PFSK-1 (cell line): Measurements from ENCODE around the gene MKLN1.

ENCODE experiments used
- POLR2AphosphoS5 ChIP-seq: IDR thresholded peaks from 2 replicates; pipeline ENCODE4 v1.6.1; 2012; ENCODE audit warnings: low read depth, mild to moderate bottlenecking, control low read depth, low read length, moderate library complexity
- REST ChIP-seq, 2 experiments: IDR thresholded peaks; 2 replicates each; pipeline versions ENCODE4 v1.6.1 to v1.8.0; 2011 to 2012; ENCODE audit warnings: low read depth in 2 of 2, low read length in 2 of 2, control low read depth in 1 of 2, inconsistent platforms in 1 of 2, mild to moderate bottlenecking in 1 of 2, moderate library complexity in 1 of 2; ENCODE audit not compliant: insufficient read depth in 1 of 2
- SIN3A ChIP-seq: IDR thresholded peaks from 2 replicates; pipeline ENCODE4 v1.6.1; 2012; ENCODE audit warnings: mild to moderate bottlenecking, low read length, moderate library complexity, borderline replicate concordance; ENCODE audit not compliant: insufficient read depth
- TAF1 ChIP-seq: IDR thresholded peaks from 2 replicates; pipeline ENCODE4 v1.6.1; 2012; ENCODE audit warnings: low read length, control low read depth, borderline replicate concordance; ENCODE audit not compliant: insufficient read depth

DNA sequence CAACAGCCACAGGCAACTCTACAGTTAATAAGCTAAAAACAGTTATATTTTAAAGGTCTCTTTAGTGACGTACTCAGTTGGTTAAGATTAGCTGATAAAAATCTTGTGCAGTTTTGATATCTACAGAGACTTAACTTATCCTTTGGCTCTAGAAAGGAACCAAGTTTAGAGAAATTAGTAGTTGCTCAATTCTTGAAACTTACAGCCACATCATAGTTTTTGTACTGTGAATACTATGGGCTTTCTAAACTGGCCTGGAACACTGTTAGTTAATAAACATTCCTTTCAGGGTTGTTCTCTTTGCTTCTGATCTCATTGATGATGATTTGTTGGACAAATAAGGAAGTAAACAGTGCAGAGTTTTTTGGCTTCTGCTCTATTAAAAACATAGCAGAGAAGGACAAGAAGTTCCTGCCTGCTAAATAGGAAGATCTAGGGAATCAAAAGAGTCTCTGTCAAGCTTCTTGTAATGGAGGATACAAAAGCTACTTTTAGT lies 73.1 kb downstream of the MKLN1 start:
- TF ChIP-seq POLR2AphosphoS5 = no peak
- no peak for TF ChIP-seq REST (IDR thresholded peaks at IDR 0.05; ENCODE audit: insufficient read depth in 1 of 2, low read depth in 2 of 2, low read length in 2 of 2)
- TF ChIP-seq TAF1 = no peak
- TF ChIP-seq SIN3A = no peak
